ENCODE data around the gene LSMEM2.

LSMEM2 gene

DNA sequence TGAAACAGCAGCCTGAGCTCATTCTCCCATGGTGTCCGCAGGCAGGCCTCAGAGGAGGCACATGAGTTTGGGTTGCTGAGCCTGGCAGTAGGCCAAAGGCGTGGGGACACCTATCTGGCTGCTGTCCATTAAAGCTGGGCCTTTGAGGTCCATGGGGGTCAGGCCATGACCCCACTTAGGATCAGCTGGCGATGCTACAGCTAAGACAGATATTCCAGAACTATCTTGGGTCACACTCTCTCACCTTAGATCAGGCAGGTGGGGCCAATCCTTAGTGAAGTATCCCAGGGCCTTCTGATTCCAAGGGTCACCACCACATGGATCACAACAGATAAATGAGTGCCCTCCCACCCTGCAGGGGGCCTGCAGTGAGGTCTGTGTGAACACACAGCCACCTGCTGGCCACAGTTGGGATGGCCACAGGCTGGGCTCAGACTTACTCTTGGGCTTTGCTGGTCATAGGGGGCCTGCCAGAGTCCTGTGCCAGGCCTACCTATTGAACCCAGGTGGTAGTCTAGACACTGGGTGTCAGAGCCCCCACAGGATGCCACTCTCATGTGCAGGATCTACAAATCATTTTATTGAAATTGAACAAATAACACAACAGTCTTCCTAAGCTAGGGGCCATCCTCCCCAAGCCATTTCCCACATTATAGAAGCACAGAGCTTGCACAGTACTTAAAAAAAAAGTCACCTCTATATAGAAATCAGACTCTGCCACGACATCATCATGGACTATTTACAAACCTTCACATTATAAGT, 45.6 kb downstream of the LSMEM2 start:
- DNase-seq: peak; percentile 61

DNA sequence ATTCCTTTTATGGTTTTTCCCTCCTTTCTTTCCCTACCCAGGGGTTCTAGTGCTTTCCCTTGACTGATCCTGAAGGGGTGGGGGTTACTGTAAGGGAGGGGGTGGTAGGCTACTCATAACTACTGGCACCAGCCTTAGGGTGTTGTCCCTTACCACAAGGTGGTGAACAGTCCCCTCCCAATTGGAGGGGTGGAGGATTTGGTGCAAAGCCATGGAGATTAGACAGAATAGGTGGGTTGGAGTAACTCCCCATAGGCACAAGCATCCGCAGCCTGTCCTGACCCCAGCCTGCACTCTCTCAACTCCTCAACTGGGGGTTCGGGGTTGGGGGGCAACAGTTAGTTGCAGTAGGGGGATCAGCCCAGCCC, 46.2 kb downstream of the LSMEM2 start:
- no peak for DNase-seq

DNA sequence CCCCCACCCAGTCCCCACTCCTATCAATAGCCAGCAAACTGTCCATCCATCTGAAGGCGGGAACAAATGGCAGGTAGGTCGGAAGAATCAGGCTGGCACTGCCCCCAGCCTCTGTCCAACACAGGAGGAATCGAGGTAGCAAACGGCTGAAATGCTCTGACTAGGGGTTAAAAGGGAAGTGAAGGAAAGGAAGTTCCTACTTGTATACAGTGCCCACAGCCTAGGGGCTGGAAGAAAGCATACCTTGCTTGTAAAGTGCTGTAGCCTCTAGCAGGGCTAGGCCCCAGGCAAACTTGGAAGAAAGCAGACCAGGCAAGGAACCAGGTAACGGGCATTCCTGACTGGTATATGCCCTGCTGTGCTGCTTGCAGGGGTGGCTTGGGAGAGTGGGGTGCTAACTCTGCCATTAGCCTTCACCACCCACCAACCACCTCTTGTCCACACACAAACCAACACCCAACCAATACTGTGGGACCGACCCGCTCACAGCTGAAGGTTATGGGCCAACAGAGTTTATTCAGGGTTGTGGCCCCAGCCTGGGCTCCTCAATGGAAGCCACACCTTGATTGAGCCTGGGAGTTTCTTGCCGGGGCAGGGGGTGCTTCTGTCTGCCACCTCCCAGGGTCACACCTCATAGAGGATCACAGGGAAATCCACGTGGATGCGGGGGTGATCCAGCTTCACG, 46.8 kb downstream of the LSMEM2 start:
- no peak for DNase-seq

DNA sequence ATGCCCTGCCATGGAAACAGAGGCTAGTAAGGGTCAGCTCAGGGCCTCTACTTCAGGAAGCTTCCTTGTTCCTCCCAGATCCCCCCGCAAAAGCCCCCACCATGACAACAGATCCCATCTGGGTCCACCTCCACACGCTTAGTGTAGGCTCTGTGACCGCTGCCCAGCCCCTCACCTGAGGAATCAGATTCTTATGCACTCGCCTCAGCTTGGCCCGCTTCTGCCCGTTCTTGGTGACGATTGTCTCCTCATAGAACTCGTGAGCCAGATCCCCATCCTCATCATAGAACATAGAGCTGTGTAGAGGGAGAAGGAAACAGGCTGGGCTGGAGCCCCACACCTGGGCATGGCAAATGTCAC, 47.3 kb downstream of the LSMEM2 start:
- no peak for DNase-seq

DNA sequence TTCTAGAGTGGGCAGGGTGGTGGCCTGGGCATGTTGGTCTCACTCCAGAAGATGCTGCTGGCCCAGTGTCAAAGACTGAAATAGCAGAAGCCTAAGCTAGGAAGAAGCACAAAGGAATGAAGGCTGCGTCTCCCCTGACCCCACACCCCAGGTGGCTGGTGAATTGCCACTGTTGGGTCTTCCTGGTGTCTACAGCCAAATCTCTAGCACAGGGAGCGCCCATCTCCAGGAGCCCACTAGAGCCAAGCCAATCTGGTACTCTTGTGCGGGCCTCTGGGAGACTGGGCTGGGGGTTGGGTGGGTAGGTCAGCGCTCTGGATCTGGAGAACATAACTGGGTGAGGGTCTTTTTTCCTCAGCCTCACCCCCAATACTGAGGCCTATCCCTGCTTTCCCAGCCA, 48.2 kb downstream of the LSMEM2 start:
- DNase-seq: no peak

DNA sequence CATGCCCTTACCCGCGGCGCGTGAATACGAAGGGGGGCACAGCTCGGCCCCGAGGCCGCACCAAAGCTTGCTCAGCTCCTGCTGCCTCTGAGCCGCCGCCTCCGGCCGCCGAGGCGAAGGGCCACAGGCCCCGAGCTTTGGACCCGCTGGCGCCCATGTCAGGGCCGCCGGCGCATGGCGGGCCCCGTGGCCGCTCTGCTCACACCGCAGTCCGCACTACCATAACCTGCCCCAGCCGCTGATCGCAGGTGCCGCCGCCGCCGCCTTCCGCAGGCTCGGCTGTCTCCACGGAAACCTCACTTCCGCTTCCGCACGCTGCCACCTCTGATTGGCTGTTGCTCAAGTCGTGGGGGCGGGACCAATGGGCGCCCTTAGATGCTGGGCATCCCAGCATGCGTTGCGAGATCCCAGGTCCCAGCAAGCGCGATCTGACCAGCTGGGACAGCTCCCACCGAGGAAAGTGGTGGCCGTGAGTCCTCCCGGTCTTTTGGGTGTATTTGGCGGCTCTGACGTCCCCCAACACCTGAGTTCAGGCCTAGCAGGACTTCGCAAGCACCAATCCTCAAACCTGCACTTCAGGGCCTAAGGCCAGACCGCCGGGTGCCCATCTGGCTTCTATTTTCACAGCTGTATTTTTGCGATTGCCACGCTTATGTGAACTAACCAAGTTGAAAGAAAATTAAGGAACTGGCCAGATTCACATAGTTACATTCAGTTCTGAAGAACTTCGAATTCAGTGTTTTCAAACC, 49.2 kb downstream of the LSMEM2 start, which contains the start of gene TUSC2:
Gene TUSC2 (minus strand): TSS at position 281 of the 749 bp plus-strand sequence. CDS start 124 bp downstream, at position 157.
- DNase-seq: peak; percentile 95

DNA sequence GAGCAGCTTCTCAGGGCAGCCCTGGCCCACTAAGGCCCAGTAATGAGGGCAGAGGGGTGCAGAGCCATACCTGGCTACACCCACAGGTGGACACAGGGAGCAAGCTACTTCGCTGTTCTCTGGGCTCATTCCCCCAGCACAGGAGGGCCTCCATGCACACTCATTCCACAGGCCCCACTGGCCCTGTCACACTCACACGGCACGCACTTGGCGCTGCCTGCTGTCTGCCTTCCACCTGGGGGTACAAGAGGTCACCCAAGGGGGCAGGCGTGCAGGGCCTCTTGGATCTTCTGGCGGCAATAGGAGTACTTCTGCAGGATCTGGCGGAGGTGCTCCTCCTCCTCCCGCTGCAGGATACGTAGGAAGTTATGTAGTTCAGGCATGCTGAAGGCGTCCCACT, 51.4 kb downstream of the LSMEM2 start:
- DNase-seq: no peak

DNA sequence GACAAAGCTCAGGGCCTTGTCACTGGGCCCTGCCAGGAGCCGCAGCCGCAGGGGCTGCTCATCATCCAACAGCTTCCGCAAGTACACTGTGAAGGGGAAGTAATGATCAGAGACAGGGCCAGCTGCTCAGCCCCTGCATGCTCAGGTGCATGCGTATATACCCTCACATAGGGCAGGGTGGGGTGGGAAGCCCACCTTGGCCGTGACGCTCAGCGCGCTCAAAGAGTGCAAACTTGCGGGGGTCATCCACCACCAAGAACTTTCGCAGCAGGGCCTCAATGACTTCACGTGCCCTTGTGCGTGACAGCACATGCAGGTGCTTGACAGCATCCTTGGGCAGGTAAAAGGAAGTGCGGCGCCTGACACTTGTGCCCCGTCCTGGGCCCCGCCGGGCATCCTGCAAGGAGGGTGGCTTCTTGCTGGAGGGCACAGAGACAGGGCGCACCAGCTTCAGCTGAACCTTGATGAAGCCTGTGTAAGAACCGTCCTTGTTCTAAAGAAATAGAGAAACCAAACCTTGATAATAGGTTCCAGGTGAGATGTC, 52.5 kb downstream of the LSMEM2 start:
- DNase-seq: no peak

DNA sequence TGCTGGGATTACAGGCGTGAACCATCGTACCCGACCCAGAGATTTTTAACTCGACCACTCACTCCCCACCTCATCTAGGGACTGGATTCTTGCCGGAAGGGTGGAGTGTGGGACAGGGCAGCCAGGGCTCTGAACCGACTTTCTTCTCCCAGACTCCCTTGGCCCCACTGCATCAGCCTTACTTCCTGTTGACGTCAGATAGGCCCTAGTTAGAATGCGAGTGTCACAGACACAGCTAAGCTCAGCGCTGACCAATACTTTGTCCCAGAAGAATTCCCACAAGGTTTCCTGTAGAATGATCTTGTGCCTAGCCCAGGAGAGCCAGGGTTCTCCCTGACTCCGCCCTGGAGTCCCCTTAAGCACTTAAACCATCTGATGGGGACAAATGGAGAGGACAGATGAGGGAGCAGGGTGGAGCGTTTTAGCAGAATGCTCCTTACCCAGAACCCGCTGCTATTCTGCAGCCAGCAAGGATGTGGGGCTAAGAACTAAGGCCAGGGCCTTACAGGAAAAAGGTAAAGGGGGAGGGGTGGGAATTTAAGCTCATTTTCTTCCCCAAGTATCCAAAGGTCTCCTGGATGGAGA, 54.9 kb downstream of the LSMEM2 start:
- no peak for DNase-seq

DNA sequence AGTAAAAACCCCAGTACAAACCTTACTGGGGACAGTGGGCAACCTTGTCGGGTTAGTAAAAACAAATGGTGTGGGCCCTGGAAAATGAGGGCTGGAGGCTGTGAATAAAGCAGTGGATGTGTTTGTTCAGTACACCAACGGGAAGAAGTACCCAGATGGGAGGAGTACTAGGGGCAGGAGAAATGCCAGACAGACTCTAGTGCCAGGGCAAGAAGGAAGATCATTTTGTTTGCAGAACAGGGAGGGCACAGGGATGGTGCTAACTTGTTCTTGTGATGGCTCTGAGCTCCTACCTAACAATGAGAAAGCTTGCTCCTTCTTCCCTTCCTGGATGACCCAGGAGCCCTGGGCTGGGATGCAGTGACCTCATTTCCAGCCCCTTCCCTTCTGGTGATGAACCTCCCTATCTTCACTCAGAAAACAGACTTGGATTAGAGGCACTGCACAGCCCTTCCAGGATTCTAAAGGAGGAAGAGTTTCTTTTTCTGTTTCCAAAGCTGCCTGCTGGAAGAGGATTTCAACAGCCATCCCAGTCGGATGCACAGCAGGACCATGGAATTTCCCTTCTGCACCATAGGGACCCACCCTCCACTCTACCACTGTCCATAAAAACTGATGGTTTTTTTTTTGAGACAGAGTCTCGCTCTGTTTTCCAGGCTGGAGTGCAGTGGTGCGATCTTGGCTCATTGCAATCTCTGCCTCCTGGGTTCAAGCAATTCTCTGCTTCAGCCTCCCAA, 55.6 kb downstream of the LSMEM2 start:
- DNase-seq: no peak

DNA sequence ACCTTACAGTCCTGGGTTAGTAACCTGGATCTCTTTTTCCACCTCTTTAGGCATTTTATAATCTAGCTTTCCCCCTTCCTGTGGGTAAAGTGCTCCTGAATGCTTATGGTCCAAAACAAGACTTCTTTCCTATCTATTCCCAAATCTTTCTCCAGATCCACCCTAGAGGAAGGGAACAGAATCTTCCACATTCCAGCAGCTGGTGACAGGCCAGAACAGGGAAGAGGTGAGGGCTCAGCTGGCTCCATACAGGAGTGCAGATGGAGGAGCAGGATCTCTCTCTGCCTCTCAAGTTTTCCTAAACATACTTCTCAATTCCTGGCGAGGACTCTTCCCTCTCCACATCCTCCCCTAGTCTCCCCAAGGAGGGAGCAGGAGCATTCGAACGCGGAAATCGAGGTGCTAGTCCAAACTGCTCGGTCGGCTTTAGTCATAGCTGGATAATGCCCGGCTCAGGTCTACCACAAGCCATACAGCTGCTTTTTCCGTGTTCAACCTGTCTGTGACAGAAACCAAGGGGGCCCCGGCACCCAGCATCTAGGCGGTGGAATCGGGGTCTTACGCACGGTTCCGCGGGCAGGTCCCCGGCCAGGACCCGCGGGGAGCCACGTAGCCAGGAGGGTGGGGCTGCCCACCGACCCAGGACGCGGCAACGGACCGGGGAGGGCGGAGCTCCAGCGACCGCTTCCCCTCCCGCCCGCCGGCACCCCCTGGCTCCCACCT, 57.7 kb downstream of the LSMEM2 start:
- DNase-seq: peak; percentile 40

DNA sequence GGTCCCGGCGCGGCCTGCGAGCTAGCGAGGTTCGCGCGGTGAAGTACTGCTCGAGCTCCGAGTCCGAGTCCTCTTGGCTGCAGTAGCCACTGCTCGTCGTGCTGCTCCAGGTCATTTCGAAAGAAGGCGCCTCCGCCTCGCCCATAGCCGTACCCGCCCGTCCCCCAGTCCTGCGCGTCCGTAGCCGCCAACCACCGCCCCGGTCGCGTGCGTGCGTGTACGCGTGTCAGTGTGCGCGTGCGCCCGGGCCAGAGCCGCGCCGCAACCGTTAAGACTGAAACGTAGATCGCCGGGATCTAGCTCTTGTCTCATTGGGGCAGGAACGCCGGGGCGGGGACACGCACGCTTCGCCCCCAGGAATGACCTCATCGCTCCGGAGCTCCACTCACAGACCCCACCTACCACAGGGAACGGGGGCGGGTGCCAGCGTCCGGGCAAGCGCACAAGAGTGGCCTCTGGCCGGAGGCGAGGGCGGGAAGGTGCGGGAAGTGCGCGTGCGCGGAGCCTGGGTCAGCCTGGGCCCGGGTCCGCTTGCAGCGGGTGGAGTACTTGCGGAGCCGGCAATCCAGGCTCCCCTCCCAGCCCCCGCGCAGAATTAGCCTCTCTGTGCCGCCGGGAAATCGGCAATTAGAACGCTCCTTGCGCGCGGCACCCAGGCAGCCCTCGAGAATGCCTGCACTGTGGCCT, 58.4 kb downstream of the LSMEM2 start:
- peak; percentile 95 for DNase-seq
